Medulla oblongata (tissue), 1 donor: ENCODE results near the gene TCEA2.

Source experiments
- DNase-seq: peaks from one replicate; pipeline ENCODE4 v3.0.0-alpha.2; 2015; ENCODE audit errors: extremely low spot score

Gene TCEA2

DNA sequence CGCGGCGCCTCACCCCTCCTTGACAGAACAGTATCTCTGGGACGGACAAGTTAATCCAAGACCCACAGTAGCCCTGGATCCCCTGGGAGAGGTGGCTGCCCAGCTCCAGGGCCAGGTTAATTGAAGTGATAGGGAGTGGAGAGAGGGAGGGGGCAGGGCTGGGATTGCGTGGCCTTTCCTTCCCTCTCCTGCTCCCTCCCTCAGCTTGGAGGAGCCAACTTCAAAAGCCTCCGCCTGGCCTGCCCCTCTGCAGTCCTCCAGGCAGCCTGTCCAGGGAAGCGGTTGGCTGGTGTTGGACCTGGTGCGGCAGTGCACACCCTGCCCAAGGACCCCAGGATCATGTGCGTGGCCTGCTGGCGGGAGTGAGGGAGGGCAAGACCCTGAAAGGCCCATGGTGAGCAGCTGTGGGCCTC is 27.1 kb upstream of the TCEA2 start, which contains the start of gene C20orf204:
TSS of gene C20orf204 (plus strand) at position 250 of the 413 bp plus-strand sequence. CDS start at position 392, 142 bp downstream.
- DNase-seq = no peak

- DNase-seq = no peak
These were observed 26.4 kb upstream of the TCEA2 start for GRCh38 chr20:64036346-64037198.

DNA sequence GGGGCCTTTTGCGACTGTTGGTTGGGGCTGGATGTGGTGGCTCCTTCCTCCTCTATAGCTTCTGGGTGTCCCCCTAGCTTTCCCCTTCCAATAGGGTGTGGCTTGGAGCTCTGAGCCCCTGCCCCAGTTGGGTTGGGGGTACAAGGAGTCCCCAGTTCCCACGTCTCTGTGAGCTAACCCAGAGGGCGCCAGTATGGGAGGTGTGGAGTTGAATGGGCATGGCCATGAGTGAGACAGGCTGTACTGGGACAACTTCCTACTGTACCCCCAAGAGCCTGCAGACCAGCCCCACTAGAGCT is 25.9 kb upstream of the TCEA2 start:
- no peak for DNase-seq

GRCh38 chr20:64037498-64038213 is 25.3 kb upstream of the TCEA2 start:
- DNase-seq = no peak

GRCh38 chr20:64038224-64038564 is 24.8 kb upstream of the TCEA2 start:
- DNase-seq = no peak

GRCh38 chr20:64038565-64039292 is 24.3 kb upstream of the TCEA2 start:
- peak; percentile 30 for DNase-seq

DNA sequence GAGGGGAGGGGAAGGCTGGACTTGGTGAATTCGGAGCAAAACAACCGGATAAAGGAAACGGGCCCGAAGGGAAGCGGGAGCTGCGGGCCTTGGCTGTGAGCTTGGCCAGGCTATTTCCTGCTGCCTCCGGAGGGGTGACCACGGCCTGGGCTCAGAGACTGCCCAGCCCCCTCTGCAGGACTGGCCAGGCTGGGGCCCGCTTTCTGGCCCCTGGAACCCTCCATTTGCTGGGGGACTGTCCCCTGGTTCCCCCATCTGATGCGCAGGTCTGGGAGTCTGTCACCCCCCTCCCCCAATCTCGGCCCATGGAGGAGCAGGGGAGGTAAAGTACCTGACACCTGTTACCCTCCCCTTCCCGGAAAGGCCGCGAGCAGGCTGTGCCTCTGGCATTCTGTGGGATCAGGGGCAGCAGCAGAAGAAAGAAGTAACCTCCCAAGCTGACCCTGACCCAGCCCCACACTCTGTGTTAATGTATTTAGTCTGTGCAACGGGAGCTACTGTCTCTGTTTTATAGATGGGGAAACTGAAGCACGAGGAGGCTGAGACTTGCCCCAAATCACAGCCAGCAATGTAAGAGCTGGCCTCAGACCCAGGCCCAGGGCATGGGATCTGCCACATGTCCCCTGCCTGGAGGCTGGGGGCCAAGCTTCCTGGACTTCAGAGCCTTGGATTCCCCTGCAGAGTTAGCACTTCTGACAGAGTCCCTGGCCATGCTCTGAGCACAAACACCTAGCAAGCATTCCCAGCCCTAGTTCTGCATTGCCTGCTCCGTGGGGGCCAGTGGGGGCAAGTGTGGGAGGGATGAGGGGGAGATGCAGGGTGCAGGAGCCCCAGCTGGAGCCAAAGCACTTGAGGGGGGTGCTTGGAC is 23.5 kb upstream of the TCEA2 start:
- no peak for DNase-seq

DNA sequence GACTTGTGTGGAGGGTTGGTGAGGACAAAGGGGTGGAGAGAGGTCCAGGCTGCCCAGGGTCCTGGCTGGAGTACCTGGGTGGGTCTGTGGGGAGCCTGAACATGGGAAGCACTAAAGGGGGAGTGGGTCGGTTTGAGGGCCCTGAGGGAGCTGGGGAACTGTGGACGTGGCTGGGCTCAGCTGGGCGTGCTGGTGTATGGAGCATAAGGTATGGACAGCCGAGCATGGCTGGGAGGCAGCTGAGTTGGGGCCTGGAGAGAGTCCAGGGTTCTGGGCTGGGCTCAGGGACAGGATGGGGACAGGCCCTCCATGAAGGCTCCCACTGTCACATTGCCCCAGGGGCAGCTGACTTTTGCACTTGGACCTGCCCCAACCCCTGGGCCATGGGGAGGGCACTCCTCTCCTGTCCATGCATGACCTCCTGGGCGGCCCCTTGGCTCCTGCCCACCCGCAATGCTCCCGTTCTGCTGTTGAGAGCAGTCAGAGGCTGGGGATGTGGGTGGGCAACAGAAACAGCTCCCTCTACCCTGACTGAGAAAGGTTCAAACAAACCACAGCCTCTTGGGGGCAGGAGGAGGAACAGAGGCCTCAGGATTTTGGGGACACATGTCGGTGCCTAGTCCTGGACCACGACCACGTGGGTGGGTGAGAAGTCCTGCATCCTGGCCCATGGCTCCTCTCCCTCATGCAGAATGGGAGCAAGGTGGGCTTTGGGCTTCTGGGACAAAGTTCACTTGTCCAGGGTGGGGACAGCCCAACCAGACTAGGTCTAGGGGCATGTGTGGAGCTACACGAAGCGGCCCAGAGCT is 22.6 kb upstream of the TCEA2 start:
- no peak for DNase-seq

- DNase-seq = no peak
These were observed 21.8 kb upstream of the TCEA2 start for GRCh38 chr20:64041040-64041780.

DNA sequence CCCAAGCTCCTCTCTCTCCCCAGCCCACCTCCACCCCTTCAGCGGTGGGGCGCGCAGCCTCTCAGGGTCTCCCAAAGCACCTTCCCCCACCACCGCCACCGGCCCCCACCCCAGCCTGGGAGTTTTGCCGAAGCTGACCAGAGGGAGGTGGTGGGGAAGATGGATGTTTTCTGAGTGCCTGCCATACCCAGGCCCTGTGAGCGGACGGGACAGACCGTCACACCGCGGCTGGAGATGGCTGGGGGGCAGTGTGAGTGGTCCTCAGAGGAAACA is 21.3 kb upstream of the TCEA2 start:
- no peak for DNase-seq

DNA sequence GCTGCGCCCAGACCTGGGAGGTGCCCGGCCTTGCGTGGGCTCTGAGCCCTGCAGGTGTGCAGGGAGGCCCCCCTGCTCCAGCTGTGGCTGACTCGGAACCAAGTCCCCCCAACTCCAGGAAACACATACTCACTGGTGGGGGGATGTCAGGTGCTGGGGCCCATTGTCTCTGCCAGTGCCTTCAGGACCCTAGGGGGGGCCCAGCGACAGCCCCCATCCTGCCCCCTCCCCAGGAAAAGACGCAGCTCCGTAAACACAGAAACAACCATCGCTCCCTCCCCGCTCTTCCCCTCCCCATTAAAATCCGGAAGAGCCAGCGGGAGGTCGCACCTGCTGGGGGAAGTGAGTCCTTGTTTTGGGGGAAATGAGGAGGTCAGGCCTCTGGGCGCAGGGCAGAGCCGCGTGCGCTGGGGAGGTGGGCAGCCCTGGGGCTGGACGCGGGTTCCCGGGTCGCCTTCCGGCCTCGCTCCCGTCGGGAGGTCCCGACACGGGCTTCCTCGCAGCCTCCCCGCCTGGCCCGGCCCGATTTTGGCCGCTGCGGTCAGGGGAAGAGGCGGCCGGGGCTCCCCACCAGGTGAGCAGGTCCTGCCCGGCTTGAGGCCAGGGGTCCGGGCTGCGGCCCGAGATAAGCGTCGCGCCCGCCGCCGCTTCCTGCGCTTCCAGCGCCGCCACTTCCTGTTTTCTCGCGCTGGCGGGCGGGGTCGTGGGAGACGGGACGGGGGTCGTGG is 20.8 kb upstream of the TCEA2 start:
- DNase-seq = no peak

GRCh38 chr20:64043768-64044167 is 19.2 kb upstream of the TCEA2 start:
- no peak for DNase-seq

- no peak for DNase-seq
These were observed 18.3 kb upstream of the TCEA2 start for GRCh38 chr20:64044484-64045247.

- no peak for DNase-seq
These were observed 17.5 kb upstream of the TCEA2 start for GRCh38 chr20:64045346-64046011.

DNA sequence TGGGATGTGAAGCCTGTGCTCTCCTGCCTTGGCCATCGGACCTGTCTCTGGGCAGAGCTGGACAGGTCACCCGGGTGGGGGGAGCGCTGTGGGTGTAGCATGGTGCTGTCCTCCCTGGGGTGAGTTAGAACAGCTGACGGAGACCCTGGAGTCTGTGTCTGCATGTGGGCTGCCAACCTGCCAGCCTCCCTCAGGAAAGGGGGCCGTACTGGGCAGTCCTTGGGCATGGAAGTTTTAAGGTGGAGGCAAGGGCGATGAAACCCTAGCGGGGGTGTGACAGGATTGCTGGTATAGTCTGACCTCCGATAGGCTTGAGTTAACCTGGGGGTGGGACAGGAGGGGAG is 16.0 kb upstream of the TCEA2 start:
- no peak for DNase-seq

DNA sequence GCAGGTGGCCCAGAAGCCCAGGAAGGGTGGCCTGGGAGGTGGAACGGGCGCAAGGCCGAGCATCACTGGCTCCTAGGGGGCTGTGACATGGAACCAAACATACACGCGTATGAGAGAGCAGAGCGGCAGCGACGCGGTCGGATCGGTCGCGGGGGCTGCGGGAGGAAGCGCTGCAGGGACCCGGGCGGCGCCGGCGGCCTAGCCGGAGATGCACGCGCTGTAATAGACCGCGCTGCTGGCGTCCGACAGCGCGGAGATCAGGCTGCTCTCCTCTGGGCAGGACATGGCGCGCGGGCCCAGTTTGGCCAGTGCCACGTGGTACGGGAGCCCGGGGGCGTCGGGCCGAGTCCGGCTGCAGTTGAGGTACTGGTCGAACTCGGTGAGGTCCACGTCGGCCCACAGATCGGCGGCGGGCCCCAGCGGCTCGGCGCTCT is 15.0 kb upstream of the TCEA2 start:
- DNase-seq = no peak

GRCh38 chr20:64048402-64049044 is 14.5 kb upstream of the TCEA2 start:
- DNase-seq = no peak
